Ishikawa (cell line): ENCODE data around the gene CPXM1.

Source experiments
- CEBPB ChIP-seq: IDR thresholded peaks from 2 replicates; pipeline ENCODE4 v1.6.1; 2012
- EP300 ChIP-seq: IDR thresholded peaks from 2 replicates; pipeline ENCODE4 v1.6.1; 2012; ENCODE audit warnings: borderline replicate concordance
- FOXM1 ChIP-seq: IDR thresholded peaks from 2 replicates; pipeline ENCODE4 v1.6.1; 2012; ENCODE audit warnings: low read depth, borderline replicate concordance
- MAX ChIP-seq: IDR thresholded peaks from 2 replicates; pipeline ENCODE4 v1.6.1; 2012
- NFIC ChIP-seq: IDR thresholded peaks from 2 replicates; pipeline ENCODE4 v1.6.1; 2012
- RAD21 ChIP-seq: IDR thresholded peaks from 2 replicates; pipeline ENCODE4 v1.6.1; 2012; ENCODE audit warnings: low read depth

GRCh38 chr20:2796011-2796660 lies 4.3 kb downstream of the CPXM1 start:
- TF ChIP-seq EP300, result no peak
- TF ChIP-seq FOXM1, result no peak
- no peak for TF ChIP-seq NFIC
- TF ChIP-seq CEBPB, result no peak
- no peak for TF ChIP-seq MAX
- TF ChIP-seq RAD21, result no peak
